ENCODE data around the gene IBA57. TPM values are rescaled to one million over a fixed set of nuclear protein-coding genes. Genes with fewer than 3 reads are reported as not detected.
"Not testable (repeated sequence)": the region's sequence is repeated elsewhere in the genome, so short reads cannot be mapped to it uniquely, and the experiment has no call there.

Gene IBA57
- total RNA-seq, 1 experiment from 2014 or later: 9.7 TPM

DNA sequence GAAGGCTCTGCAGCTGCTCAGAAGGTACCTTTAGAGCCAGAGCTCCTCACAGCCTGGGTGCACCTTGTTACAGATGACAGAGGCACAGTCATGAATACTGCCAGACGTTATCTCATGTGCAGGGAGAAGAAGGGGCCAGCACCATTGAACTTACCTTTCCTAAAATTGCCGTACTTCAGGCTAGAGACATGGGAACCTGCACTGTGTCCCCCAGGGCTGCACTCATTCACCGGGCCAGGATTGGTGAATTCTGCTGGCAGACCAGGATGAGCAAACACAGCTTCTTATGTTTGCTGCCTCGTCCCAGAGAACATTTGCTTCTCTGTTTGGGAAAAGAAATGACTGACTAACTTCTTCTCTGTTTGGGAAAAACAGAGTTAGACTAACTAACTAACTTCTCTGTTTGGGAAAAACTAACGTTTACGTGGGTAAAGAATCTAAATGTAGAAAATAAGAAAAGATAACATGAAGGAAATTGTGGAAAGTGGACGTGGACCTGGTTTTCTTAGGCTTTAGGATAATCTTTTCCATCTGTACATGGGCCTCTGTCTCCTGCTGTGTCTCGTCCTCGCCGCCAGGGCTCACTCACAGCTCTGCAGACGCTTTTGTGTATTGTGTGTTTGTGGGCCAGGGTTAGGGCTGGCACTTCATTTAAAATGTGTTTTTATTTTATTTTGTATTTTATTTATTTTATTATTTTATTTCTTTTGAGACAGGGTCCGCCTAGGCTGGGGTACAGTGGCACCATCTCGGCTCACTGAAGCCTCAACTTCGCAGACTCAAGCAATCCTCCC is 52.1 kb downstream of the IBA57 start:
- in situ Hi-C loops (cut with HindIII; ENCODE audit: low sequenced_read_pairs): no loop called here
- DNase-seq (ENCODE audit: low spot score): no peak

DNA sequence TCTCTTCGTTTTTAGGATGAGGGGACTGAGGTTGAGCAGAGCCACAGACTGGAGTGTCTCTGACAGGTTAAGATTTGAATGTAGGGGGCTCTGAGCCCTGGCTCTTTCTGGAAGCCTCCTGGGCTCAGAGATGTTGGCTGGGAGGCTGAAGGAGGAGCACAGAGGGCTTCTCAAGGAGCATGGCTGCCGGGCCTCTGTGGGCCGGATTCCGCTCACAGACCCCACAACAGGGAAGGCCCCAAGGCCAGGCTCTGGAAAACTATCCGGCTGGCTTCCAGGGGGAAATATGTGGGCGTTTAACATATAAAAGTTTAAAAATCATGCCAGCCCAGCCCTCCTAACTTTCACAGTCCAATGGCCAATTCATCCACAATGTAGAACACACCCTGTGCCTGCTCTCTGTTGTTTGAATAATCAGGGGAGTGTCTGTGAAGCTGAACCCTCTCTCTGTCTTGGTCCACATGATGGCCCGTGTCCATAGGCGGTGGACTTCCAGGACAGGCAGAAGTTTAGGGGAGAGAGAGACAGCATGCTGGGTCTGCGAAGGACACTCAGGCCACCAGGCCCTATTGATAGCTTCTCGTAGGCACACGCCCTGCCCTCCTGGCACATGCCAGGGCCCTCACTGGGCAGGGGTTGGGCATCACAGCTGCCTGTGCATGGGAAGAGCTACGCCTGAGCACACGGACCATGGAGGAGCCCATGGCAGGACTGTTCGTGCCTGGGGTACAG is 53.1 kb downstream of the IBA57 start:
- in situ Hi-C loops (cut with HindIII; ENCODE audit: low sequenced_read_pairs): no loop called here
- no peak for DNase-seq (ENCODE audit: low spot score)

GRCh38 chr1:228219245-228219961 is 53.8 kb downstream of the IBA57 start:
- DNase-seq (ENCODE audit: low spot score): no peak
- in situ Hi-C loops (cut with HindIII; ENCODE audit: low sequenced_read_pairs): no loop called here

- in situ Hi-C loops (cut with HindIII; ENCODE audit: low sequenced_read_pairs): no loop called here
- DNase-seq (ENCODE audit: low spot score): no peak
These were observed 54.6 kb downstream of the IBA57 start for GRCh38 chr1:228219962-228220780.

- DNase-seq (ENCODE audit: low spot score); in situ Hi-C loops (cut with HindIII; ENCODE audit: low sequenced_read_pairs): not testable (repeated sequence)
These were observed 55.5 kb downstream of the IBA57 start for GRCh38 chr1:228221097-228221496.

- in situ Hi-C loops (cut with HindIII; ENCODE audit: low sequenced_read_pairs): no loop called here
These were observed 56.9 kb downstream of the IBA57 start for GRCh38 chr1:228222548-228222947.

DNA sequence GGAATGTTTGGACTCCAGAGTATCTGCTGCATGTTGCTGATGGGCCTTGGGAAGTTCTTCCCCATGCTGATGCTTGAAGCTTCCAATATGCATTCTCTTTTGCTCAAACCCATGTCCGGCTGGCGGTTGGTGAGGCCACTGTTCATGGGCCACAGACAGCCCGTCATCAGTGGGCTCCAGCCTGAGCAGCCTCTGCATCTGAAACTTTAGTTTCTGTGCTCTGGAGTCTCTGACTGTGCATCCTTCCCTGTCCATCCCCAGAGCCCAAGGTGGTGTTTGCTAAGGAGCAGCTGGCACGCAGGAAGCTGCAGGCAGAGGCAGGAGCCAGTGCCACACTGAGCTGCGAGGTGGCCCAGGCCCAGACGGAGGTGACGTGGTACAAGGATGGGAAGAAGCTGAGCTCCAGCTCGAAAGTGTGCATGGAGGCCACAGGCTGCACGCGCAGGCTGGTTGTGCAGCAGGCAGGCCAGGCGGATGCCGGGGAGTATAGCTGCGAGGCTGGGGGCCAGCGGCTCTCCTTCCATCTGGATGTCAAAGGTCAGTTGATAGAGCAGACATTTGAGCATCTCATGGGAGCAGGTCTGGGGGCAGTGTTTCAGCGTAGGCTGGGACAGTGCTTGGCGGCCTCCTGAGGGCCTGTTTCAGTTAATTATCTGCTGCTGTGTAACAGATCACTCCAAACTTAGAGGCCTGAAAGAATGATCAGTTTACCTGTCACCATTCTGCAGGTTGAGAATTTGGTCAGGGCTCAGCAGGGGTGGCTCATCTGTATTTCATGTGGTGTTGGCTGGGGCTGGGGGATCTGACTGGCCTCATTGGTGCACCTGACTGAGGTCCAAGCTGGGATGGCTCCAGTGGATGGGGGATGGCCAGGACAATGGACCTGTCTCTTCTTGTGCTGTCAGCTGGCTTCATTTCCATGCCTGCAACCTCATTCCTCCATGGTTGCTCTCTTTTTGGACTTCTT is 58.9 kb downstream of the IBA57 start:
- DNase-seq (ENCODE audit: low spot score): no peak
- in situ Hi-C loops (cut with HindIII; ENCODE audit: low sequenced_read_pairs): no loop called here

More at GRCh38 chr1:228222548-228222947, 56.9 kb downstream of the IBA57 start:
- DNase-seq (ENCODE audit: low spot score): no peak

GRCh38 chr1:228225165-228225710 is 59.6 kb downstream of the IBA57 start:
- in situ Hi-C loops (cut with HindIII; ENCODE audit: low sequenced_read_pairs): no loop called here
- no peak for DNase-seq (ENCODE audit: low spot score)

- in situ Hi-C loops (cut with HindIII; ENCODE audit: low sequenced_read_pairs): no loop called here
- DNase-seq (ENCODE audit: low spot score): no peak
These were observed 60.1 kb downstream of the IBA57 start for GRCh38 chr1:228225740-228226139.

DNA sequence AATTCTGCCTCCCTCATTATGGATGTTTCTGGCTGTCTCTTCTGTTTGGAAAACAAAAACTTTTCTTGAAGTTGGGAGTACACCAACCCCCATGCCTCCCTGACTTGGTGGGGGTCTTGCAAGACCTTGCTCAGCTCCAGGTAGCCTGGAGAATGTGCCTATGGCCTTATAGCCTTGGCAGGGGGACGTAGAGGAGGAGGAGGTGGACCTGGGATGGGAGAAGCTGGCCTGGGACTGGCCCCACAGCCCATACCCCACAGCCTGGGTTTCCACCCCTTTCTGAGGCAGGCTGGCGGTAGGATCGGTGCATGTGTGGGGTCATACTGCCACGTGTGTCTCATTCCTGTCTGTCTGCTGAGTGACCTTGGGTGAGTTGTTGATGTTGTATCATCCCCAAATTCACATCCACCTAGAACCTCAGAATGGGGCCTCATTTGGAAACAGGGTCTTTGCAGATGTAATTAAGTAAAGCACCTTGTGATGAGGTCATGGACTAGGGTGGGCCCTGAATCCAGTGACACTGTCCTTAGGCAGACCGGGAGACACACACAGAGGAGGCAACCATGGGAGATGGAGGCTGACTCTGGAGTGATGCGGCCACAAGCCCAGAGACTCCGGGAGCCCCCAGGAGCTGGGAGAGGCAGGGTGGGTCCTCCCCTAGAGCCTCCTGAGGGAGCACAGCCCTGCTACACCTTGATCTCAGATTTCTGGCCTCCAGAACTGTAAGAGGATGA is 60.7 kb downstream of the IBA57 start:
- no peak for DNase-seq (ENCODE audit: low spot score)

DNA sequence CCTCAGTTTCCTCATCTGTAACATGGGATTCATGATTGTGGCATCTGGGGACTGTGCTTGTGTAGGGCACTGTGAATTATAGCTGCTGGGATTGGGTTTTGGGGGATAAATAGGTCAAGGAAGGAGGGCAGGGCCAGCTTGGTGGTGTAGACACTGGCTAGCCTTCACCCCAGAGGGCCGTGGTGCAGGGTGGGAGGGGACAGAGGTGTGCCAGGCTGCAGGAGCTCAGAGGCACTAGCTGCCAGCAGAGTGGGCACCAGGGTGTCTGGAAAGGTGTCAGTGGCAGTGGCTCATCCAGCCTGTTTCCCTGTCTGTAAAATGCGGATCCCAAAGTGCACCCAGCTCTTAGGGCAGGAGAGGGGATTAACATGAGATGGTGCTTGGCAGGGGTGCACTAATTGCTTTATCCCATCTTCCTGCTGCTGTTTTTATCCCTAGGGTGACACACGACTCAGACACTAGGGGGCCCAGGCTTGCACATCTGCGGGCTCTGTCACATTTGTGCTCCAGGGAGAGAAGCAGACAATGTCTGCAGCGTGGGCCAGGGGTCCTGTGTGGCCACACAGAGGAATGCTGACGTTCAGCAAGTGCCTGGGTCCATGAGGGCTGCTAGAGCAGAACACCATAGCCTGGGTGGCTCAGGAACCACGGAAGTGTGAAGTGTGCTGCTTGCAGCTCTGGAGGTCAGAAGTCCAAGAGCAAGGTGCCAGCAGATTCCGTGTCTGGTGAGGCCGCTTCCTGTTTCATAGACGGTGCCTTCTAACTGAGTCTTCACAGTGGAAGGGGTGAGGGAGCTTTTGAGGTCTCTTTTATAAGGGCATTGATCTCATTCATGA is 61.6 kb downstream of the IBA57 start:
- DNase-seq (ENCODE audit: low spot score): no peak
- in situ Hi-C loops (cut with HindIII; ENCODE audit: low sequenced_read_pairs): no loop called here

More for the DNA sequence above, 60.7 kb downstream of the IBA57 start:
- in situ Hi-C loops (cut with HindIII; ENCODE audit: low sequenced_read_pairs): no loop called here

DNA sequence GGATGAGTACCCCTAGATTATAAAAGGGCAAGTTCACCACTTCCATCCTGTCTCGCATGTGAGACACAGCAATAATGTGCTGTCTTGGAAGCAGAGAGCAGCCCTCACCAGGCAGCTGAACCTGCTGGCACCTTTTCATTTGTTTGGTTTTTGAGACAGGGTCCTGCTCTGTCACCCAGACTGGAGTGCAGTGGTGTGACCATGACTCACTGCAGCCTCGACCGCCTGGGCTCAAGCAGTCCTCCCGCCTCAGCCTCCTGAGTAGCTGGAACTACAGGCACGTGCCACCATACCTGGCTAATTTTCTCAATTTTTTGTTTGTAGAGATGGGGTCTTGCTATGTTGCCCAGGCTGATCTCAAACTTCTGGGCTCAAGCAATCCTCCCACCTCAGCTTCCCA is 62.5 kb downstream of the IBA57 start:
- DNase-seq (ENCODE audit: low spot score); in situ Hi-C loops (cut with HindIII; ENCODE audit: low sequenced_read_pairs): not testable (repeated sequence)

GRCh38 chr1:228228601-228229074 is 63.0 kb downstream of the IBA57 start:
- in situ Hi-C loops (cut with HindIII; ENCODE audit: low sequenced_read_pairs): no loop called here

DNA sequence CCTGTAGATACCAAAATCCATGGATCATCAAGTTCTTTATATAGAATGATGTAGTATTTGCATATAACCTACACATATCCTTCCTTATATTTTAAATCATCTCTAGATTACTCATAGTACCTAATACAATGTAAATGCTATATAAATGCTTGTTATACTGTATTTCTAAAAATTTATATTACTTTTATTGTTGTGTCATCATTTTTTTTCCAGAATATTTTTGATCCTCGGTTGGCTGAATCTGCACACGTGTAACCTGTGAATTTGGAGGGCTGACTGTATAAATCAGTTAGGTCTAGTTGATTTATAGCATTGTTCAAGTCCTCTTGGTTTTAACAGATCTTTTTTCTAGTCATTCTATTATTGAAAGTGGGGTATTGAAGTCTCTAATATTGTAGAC is 65.6 kb downstream of the IBA57 start:
- no peak for DNase-seq (ENCODE audit: low spot score)
- in situ Hi-C loops (cut with HindIII; ENCODE audit: low sequenced_read_pairs): no loop called here

More at GRCh38 chr1:228228601-228229074, 63.0 kb downstream of the IBA57 start:
- DNase-seq (ENCODE audit: low spot score): no peak
